ENCODE measurements around the gene EME1.
A peak's percentile ranks its signal among the peaks of the same experiment; 100 is the strongest.
"Not testable (repeated sequence)": the region's sequence is repeated elsewhere in the genome, so short reads cannot be mapped to it uniquely, and the experiment has no call there.

The EME1 gene

DNA sequence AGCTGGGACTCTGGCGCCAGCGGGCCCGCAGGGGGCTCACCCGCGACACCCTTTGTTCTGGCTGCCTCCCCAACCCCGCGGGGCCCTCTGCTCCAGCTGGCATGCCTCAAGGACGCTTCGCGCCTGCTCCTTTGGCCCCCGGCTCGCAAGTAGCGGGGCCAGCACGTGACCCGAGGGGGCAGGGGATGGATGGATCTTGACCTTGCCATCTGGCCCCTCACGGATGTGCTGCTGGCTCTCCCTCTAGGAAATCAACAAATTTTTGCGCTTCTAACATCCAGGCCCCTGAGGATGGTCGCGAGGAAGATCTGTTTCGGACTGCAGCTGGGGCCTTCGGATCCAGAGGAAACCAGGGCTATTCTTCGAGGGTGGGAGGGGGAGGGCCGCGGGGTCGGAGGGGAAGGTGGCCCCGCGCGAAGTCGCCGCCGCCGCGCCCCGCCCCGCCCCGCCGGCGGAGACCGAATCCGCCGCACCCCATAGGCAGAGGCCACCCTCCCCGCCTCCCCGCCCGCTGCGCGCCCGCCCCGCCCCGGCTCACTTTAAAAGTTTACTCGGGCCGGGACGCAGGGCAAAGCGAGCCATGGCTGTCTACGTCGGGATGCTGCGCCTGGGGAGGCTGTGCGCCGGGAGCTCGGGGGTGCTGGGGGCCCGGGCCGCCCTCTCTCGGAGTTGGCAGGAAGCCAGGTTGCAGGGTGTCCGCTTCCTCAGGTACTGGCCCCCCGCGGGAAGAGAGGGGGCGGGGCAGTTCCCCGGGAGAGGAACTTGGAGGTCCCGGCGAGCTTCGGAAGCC, 52.8 kb downstream of the EME1 start, which contains the start of gene ACSF2:
TSS of gene ACSF2 (plus strand) at position 537 of the 790 bp plus-strand sequence. CDS start at position 581, 44 bp downstream.
- DNase-seq (ENCODE audit: low spot score), result peak; percentile 82

DNA sequence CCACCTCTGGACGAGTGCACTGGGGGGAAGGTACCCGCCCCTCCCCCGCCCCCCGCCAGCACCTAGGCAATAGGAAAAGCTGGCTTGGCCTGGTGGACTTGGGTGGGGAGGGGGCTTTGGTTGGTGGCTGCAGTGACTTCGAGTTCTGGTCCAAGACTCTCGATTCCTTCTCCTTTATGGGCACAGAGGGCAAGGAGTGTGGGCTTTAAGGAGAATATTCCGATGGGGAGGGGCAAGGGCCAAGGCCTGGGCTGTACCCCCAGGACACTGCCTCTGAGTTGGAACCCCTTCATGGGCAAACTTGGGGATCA, 53.4 kb downstream of the EME1 start:
- no peak for DNase-seq (ENCODE audit: low spot score)

DNA sequence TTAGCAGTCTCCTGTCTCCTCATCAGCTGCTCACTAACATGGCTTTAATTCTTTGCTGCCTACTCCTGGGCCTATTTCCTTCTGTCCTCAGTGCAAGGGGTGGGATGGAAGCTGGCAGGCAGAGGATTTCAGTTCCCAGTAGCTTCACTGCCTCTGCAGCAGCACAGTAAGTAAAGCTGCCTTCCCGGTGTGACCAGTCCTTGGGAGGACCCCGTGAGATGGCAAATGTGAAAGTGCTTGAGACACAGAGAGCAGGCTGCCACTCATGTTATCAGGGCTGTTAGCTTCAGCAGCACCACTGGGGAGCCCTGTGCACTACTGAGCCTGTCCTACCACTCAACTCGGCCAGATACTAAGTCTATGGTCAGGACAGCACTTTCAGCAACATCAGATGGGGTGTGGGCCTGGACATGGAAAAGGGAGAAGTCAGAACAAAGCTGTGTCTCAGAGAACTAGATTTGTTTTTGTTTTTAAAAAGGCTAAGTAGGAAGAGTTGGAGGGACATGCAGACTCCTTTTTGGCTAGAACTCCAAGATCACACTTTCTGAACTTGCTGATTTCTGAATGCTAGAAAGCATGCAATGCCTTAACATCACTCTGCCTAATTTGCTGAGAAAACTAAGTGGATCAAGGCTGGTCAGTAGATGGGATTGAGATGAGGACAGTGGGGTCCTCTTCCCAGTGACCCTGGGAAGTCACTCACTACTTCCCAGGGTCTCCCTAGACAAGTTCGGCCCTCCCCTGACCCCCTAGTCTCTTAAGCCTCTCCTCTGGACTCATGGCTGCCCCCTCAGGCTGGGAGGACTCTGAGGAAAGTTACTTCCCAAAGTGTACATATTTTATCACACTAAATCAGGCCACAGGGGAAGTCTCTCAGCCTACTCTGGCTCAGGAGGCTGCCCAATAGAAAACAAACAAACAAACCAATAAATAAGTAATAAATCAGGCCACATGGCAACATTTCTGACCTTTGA, 54.1 kb downstream of the EME1 start:
- DNase-seq (ENCODE audit: low spot score), result peak; percentile 75

DNA sequence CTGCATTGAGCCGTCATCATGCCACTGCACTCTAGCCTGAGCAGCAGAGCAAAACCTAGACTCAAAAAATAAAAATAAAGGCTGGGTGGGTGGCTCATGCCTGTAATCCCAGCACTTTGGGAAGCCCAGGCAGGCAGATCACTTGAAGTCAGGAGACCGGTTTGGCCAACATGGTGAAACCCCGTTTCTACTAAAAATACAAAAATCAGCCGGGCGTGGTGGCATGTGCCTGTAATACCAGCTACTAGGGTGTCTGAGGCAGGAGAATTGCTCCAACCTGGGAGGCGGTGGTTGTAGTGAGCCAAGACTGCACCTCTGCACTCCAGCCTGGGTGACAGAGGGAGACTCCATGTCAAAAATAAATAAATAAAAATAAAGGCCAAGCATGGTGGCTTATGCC, 55.1 kb downstream of the EME1 start:
- DNase-seq (ENCODE audit: low spot score), result not testable (repeated sequence)

DNA sequence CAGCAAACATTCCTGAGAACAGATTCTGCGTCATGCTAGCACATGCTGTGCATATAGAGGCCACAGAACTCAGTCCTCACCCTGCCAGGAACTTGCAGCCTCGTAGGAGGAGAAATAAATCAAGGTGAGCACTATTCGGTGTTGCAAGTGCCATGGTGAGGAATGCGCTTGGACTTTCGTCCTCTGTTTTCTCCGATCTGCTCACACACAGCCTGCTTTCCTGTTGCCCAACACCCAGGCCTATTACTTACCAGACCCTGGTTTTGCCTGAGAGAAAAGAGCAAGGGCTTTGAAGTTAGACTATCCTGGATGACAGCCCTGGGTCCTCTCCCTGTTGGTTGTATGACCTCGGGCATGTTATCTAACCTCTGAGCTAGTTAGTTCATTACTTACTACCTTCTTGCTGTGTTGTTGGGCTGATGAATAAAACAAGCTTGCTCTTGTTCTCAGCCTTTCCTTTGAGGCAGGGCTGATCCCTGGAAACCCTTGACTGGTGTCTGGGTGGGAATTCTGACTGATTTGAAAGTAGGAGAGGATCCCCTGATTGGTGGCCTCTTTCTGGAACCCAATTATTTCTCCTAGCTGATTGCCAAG, 55.9 kb downstream of the EME1 start:
- no peak for DNase-seq (ENCODE audit: low spot score)

DNA sequence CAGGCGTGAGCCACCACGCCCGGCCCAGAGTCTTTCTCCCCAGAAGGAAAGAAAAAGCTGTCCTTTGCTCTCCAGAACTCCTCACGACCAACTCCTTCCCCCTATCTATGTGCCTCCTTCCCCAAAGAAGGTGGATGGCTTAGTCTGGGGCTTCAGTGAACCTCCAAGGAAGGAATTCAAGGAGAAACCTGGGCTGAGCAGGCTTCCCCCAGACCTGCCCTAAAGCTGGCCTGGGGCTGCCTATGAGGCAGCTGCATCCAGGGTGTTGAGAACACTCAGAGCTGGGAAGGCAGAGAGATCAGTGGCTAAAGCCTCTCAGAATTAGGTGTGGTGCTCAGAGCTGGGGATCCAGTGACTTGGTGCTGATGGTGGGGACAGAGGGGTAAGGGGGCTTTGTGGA, 56.8 kb downstream of the EME1 start:
- DNase-seq (ENCODE audit: low spot score), result no peak
